ENCODE measurements around the gene AKAP6. TPM values are rescaled to one million over a fixed set of nuclear protein-coding genes. Genes with fewer than 3 reads are reported as not detected.

AKAP6 gene
- total RNA-seq, 1 donor from 2014 or later = 0.53 TPM

DNA sequence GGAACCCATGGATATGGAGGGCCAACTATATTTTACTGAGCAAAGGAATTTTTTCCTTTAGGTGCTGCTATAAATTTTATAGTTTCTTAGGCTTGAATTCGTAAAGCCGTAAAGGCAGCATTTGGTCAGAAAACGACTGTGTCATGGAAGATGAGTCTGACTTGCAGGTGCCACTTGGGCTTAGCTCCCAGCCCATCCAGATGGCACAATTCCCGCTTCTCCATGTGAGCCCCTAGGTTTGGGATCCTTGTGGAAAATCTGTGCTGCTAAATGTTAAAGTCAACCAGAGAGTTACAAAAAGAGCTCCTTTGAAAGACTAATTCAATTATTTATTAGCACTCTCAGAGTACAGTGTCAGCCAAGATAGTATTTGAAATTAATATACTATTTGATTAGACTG lies 489.5 kb downstream of the AKAP6 start:
- H3K27ac Mint-ChIP-seq = no peak overlapping the region
- no peaks in the 10 kb centered on the region for H3K27me3 Mint-ChIP-seq
- POLR2A ChIA-PET = no interaction called here
- H3K9me3 Mint-ChIP-seq = no peaks in the 10 kb centered on the region
- intact Hi-C loops (cut with micrococcal nuclease) = no loop called here
- TF ChIP-seq, protein P1, sequence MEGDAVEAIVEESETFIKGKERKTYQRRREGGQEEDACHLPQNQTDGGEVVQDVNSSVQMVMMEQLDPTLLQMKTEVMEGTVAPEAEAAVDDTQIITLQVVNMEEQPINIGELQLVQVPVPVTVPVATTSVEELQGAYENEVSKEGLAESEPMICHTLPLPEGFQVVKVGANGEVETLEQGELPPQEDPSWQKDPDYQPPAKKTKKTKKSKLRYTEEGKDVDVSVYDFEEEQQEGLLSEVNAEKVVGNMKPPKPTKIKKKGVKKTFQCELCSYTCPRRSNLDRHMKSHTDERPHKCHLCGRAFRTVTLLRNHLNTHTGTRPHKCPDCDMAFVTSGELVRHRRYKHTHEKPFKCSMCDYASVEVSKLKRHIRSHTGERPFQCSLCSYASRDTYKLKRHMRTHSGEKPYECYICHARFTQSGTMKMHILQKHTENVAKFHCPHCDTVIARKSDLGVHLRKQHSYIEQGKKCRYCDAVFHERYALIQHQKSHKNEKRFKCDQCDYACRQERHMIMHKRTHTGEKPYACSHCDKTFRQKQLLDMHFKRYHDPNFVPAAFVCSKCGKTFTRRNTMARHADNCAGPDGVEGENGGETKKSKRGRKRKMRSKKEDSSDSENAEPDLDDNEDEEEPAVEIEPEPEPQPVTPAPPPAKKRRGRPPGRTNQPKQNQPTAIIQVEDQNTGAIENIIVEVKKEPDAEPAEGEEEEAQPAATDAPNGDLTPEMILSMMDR (IDR thresholded peaks at IDR 0.05) = no peak
- H3K36me3 Mint-ChIP-seq (ENCODE audit: low read depth) = no peaks in the 10 kb centered on the region
- no peak overlapping the region for H3K4me3 Mint-ChIP-seq
- DNase-seq (no peak), ATAC-seq (ENCODE audit: low read depth) (no peak)
- CTCF ChIA-PET = no interaction called here
- H3K4me1 Mint-ChIP-seq = no peaks in the 10 kb centered on the region

DNA sequence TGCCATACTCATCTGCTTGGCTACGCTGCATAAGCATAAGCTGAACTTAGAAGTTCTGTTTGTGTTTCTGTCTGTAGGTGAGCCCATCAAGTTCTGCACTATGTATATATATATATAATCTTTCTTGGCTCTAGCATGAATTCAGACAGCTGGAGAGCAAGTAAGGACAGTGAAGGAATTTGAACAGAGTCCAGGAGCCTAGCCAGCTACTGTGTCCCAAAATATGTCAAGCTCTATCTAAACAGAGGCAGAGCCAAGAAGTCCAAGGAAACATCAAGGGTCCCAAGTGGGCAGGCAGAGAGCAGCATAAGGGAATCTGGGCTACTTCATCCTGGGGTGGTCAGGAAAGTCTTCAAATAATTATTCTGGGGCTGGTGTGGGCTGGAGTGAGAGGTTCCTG lies 491.1 kb downstream of the AKAP6 start:
- ChIA-PET CTCF (no interaction called here), POLR2A (no interaction called here)
- TF ChIP-seq, protein P1 (IDR thresholded peaks at IDR 0.05) = no peak
- Mint-ChIP-seq H3K36me3 (ENCODE audit: low read depth) (no peaks in the 10 kb centered on the region), H3K9me3 (no peaks in the 10 kb centered on the region), H3K4me1 (no peaks in the 10 kb centered on the region), H3K27me3 (no peaks in the 10 kb centered on the region), H3K27ac (no peak overlapping the region), H3K4me3 (no peak overlapping the region)
- no peak for ATAC-seq (ENCODE audit: low read depth)
- intact Hi-C loops (cut with micrococcal nuclease) = no loop called here
- DNase-seq = no peak

DNA sequence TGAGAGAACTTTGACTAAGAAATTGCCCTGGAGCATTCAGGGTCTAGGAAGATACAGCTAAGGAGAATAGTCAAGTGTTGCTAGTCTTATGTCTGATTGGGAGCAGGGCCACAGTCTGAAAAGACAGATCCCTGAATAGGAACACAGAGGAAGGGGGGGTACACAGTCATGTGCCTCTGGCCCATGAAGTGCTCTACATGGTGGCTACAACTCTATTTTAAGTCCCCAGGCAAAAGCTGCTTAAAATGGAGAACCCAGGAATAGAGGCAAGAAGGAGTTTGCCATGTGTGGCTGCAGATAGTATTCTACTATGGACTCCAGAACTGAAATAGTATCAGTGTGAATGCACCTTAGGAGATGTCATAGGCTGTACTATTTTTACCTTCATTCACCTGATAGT lies 491.6 kb downstream of the AKAP6 start:
- DNase-seq = no peak
- H3K4me1 Mint-ChIP-seq = no peaks in the 10 kb centered on the region
- TF ChIP-seq, protein P1 (IDR thresholded peaks at IDR 0.05) = no peak
- no peaks in the 10 kb centered on the region for H3K9me3 Mint-ChIP-seq
- intact Hi-C loops (cut with micrococcal nuclease) = no loop called here
- ChIA-PET CTCF (no interaction called here), POLR2A (no interaction called here)
- H3K4me3 Mint-ChIP-seq = no peak overlapping the region
- no peak for ATAC-seq (ENCODE audit: low read depth)
- no peaks in the 10 kb centered on the region for H3K36me3 Mint-ChIP-seq (ENCODE audit: low read depth)
- H3K27me3 Mint-ChIP-seq = no peaks in the 10 kb centered on the region
- H3K27ac Mint-ChIP-seq = no peak overlapping the region

DNA sequence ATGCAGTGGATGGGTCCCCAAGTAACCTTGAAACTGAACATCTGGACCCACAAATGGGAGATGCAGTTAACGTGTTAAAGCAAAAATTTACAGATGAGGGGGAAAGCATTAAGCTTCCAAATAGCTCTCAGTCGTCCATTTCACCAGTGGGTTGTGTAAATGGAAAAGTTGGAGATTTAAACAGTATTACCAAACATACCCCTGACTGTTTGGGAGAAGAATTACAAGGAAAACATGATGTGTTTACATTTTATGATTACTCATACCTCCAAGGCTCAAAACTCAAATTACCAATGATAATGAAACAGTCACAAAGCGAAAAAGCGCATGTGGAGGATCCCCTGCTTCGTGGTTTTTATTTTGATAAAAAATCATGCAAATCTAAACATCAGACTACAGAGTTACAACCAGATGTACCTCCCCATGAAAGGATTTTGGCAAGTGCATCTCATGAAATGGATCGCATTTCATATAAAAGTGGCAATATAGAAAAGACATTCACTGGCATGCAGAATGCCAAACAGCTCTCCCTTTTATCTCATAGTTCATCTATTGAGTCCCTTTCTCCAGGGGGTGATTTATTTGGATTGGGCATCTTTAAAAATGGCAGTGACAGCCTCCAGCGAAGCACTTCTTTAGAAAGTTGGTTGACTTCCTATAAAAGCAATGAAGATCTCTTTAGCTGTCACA lies 493.0 kb downstream of the AKAP6 start:
- no peak overlapping the region for H3K4me3 Mint-ChIP-seq
- POLR2A ChIA-PET = no interaction called here
- TF ChIP-seq, protein P1 (IDR thresholded peaks at IDR 0.05) = no peak

DNA sequence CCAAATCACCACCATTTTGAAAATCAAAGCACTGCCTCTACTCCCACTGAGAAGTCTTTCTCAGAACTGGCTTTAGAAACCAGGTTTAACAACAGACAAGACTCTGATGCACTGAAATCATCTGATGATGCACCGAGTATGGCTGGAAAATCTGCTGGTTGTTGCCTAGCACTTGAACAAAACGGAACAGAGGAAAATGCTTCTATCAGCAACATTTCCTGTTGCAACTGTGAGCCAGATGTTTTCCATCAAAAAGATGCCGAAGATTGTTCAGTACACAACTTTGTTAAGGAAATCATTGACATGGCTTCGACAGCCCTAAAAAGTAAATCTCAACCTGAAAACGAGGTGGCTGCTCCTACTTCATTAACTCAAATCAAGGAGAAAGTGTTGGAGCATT lies 494.6 kb downstream of the AKAP6 start:
- TF ChIP-seq, protein P1 (IDR thresholded peaks at IDR 0.05) = no peak
- Mint-ChIP-seq H3K36me3 (ENCODE audit: low read depth) (no peaks in the 10 kb centered on the region), H3K27ac (no peak overlapping the region), H3K27me3 (no peaks in the 10 kb centered on the region), H3K9me3 (no peaks in the 10 kb centered on the region), H3K4me1 (no peaks in the 10 kb centered on the region), H3K4me3 (no peak overlapping the region)
- ChIA-PET POLR2A (no interaction called here), CTCF (no interaction called here)
- intact Hi-C loops (cut with micrococcal nuclease) = no loop called here
- no peak for DNase-seq
- ATAC-seq (ENCODE audit: low read depth) = no peak

More for the DNA sequence above, 493.0 kb downstream of the AKAP6 start:
- no peak for DNase-seq
- ATAC-seq (ENCODE audit: low read depth) = no peak
- CTCF ChIA-PET = no interaction called here
- H3K27ac Mint-ChIP-seq = no peak overlapping the region
- H3K9me3 Mint-ChIP-seq = no peaks in the 10 kb centered on the region
- intact Hi-C loops (cut with micrococcal nuclease) = no loop called here
- no peaks in the 10 kb centered on the region for H3K36me3 Mint-ChIP-seq (ENCODE audit: low read depth)
- H3K27me3 Mint-ChIP-seq = no peaks in the 10 kb centered on the region
- no peaks in the 10 kb centered on the region for H3K4me1 Mint-ChIP-seq
